Measurements from ENCODE around the gene OVCH1.

The OVCH1 gene, protein sequence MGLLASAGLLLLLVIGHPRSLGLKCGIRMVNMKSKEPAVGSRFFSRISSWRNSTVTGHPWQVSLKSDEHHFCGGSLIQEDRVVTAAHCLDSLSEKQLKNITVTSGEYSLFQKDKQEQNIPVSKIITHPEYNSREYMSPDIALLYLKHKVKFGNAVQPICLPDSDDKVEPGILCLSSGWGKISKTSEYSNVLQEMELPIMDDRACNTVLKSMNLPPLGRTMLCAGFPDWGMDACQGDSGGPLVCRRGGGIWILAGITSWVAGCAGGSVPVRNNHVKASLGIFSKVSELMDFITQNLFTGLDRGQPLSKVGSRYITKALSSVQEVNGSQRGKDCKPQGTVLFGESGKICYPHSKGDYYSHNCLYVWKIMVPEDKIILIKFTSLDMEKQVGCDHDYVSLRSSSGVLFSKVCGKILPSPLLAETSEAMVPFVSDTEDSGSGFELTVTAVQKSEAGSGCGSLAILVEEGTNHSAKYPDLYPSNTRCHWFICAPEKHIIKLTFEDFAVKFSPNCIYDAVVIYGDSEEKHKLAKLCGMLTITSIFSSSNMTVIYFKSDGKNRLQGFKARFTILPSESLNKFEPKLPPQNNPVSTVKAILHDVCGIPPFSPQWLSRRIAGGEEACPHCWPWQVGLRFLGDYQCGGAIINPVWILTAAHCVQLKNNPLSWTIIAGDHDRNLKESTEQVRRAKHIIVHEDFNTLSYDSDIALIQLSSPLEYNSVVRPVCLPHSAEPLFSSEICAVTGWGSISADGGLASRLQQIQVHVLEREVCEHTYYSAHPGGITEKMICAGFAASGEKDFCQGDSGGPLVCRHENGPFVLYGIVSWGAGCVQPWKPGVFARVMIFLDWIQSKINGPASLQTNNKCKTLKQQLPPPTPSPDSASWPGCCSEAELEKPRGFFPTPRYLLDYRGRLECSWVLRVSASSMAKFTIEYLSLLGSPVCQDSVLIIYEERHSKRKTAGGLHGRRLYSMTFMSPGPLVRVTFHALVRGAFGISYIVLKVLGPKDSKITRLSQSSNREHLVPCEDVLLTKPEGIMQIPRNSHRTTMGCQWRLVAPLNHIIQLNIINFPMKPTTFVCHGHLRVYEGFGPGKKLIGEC

GRCh38 chr12:29497588-29497987 is at the start of gene OVCH1:
Gene OVCH1 (minus strand): TSS chr12:29497686. CDS start chr12:29497686, 0 bp downstream.
- no peak for DNase-seq

- no peak for DNase-seq
Measured at GRCh38 chr12:29547151-29547632, 49.7 kb upstream of the OVCH1 start.

- no peak for DNase-seq
Measured at GRCh38 chr12:29546000-29546399, 48.5 kb upstream of the OVCH1 start.

DNA sequence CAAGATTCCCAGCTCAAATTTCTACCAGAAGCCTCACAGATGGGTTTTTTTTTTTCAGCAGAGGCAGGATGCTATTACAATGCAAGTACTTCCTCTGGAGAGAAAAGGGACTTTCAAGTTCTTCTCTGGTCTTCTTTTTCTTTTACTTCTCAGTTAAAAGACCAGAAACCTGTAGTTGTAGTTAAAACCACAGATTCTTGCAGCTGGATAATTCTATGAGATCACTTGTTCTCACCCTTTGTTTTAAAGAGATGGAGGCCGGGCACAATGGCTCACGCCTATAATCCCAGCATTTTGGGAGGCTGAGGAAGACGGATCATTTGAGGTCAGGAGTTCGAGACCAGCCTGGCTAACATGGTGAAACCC is 47.6 kb upstream of the OVCH1 start:
- no peak for DNase-seq

DNA sequence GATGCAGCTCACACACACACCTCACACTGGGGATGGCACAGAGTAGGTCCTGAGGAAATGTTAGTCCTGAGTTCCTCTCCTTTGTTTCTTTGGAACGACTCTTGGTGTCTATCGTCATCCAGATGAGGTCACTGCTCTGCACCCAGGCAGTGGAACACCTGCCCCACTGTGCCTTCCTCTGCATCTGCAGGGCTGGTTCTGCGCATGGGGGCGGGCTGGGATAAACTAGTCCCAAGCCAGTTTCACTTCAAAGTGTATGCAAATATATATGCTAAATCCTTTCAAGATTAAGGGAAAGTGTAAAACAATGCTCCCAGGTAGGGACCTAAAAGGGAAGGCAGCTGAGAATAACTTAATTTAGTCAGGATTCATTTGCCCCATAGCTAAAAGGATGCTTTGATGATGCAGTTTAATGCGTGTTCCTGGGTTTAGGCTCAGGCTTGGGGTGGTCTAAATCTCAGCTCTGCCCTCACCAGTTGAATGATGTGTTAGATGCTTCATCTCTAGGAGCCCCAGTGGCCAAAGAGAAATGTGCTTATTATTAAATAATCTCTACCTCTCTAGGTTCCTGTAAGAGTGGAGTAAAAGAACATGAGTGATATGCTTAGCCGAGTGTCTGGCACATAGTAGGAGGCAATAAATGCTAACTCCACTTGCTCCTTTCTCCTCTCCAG is 47.1 kb upstream of the OVCH1 start:
- no peak for DNase-seq

DNA sequence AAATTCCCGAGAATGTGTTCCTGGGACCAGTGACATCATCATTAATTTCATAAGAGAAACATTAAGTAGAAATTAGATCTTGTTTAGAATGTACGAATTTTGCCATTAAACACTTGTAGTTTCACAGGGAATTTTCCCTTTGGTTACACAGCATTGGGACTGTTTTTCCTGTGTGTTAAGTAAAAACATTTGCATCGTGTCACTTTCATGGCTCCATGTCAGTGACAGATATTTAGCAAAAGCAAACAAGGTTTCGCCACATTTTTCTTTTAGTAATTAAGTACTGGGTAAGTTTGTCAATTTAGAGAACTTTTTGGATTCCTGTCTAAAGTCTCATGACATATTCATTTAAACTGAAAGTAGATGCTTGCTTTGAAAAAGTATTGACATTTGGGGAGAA is 45.5 kb upstream of the OVCH1 start:
- no peak for DNase-seq

GRCh38 chr12:29537298-29537697 is 39.8 kb upstream of the OVCH1 start:
- DNase-seq, result no peak

DNA sequence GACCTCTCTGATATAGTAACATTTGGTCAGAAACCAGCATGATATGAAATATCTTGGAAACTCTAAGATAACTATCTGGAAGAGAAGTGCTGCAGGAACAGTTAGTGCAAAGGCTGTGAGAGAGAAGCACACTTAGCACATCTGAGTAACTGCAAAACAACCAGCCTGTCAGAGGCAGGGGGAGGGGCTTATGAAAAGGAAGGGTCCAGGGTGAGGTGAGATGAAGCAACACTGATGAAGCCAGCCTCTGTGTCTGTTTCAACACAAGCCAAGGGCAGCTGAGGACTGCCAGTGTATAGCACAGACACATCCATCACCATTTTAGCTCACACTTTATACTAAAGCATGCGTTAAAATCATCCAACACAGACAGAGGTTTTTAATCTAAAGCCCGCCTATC is 37.4 kb upstream of the OVCH1 start:
- DNase-seq, result no peak

DNA sequence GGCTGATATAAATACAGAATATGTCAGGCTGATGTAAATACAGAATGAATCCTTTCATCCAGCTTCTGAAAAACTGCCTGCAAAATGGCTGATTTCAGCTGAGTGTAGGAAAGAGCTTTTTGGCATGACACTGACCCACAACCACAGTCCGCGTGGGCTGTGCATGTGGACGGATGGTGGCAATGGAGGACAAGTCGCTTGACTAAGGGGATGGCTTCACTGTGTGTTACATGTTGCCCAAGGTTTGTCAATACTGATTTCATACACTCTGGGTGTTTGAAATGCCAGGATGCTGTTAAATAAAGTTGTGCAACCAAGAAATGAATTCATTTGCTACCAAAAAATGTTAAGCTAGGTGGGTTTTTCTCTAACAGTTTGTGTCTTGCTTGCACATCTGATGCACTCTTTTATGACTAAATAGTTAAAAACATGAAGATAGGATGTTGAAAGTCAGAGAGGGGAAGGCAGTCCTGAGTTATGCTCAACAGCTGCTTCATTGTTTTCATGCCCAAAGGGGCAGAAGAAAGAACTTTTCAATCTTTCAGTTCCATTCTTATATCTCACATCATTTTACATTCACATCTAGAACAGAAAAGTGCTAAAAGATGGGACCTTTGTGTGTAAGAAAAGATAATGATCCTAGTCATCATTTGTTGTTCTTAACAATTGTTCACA is 36.5 kb upstream of the OVCH1 start:
- no peak for DNase-seq

- DNase-seq, result no peak
Measured at GRCh38 chr12:29531471-29531870, 34.0 kb upstream of the OVCH1 start.

GRCh38 chr12:29530436-29530835 is 33.0 kb upstream of the OVCH1 start:
- DNase-seq, result no peak

DNA sequence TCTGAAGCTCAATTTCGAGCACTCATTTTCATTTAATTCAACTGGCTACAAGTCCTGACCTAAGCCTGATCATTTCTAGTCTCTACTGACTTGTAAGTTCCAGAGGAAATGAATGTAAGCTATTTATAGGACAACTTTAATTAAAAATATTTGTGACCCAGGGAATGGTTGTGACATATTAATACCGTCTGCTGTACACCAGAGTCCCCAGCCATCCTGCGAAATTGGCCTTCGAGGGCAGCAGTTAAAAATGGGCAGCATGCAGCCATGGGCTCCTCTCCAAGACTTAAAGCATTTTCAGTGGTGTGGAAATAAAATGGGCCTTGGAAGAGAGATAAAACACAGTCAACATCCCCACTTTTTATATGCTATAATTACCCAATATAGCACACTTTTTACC is 30.7 kb upstream of the OVCH1 start:
- no peak for DNase-seq

GRCh38 chr12:29521951-29522350 is 24.5 kb upstream of the OVCH1 start:
- no peak for DNase-seq

DNA sequence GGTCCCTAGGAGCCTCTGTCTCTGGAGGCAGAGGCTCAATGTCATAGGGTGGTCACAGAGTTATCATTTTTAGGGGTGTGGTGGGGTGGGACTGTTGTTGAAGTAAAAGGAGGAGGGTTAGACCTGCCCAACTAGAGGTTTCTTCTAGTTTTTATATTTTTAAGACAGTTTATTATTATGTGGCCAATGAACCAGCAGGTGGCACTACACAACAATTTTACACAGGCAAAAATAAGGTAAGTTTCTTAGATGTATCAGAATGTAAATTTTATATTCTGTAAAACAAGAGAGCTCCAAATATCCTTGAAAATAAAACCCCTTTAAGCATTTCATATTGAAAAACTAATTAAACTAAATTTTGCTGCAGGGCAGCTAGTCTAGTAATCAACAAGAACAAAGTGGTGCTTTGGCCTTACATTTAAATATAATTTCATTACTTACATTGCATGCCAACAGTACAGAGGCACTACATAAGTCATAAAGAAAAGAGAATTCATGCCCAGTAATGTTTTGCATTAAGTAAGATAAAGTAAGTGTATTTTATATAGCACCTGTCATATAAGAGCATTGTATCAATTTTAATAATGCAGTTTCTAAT is 22.2 kb upstream of the OVCH1 start:
- DNase-seq, result peak; percentile 53

DNA sequence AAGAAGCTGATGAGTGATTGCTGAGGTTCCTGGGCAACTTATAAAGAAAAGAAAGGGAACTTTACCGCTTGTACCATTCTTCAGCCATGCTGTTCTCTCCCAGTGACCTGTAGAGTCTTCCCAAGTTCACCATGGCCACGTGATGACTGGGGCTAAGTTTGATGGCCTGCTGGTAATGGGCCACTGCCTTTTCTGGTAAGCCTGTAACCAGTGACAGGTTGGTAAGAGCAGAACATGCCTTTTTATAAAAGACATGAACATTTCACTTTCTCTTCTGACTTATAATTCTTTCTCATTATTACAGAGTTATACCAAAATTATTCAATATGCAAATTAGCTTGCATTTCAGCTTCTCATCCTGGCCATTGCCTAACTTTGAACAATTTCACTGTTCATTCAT is 20.9 kb upstream of the OVCH1 start:
- no peak for DNase-seq

DNA sequence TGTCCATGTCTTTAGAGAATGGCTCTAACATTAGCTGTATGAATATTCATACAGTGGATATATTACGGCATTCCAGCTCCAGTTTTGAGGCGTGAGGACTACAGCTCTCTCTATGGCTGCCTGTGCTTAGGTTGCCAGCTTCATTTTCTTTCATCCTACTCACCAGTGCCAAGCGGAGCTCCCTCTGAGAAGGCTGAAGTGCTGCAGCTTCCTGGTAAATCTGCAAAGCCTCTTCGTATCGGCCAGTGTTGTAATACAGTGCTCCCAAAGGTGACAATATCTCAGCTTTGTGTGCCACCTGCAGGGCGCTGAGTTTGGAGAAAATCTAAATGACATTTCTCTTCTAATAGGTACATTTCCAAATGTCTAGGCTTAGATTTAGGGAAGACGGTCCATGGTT is 19.8 kb upstream of the OVCH1 start:
- no peak for DNase-seq

GRCh38 chr12:29516431-29516875 is 19.0 kb upstream of the OVCH1 start:
- no peak for DNase-seq

- DNase-seq, result no peak
Measured at GRCh38 chr12:29510591-29511185, 13.2 kb upstream of the OVCH1 start.

DNA sequence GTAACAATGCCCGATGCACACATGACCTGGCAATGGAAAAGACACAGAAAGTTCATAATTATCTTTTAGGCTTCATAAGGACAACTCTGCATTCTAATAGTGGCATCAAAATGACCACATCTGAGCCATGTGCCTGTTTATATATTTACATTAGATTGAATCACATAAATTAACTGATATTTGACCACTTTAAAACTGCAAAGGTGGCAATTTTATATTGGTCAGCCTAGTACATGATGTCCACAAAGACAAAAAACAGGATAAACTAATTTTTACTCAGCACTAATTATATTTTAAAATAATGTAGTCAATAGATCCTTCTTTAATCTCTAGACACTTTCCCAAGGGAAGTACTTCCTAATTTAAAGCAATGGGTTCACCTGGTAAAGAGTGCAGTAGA is 12.0 kb upstream of the OVCH1 start:
- no peak for DNase-seq

DNA sequence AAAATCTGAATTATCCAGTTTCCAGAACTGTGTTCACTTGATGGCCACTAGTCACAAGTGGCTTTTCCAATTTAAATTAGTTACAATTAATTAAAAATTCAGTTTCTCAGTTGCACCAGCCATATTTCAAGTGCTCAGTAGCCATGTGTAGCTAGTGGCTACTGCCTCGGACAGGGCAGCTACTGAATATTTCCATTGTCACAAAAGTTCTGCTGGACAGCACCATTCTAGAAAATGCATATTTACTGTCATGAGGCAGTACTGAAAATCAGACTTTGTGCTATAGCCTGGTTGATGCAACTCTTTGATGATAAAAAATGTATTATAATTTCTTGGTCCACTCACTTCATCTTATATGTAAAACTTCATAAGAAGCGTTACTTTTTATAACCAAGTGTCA is 11.5 kb upstream of the OVCH1 start:
- no peak for DNase-seq

- DNase-seq, result no peak
Measured at GRCh38 chr12:29505122-29505521, 7.6 kb upstream of the OVCH1 start.

DNA sequence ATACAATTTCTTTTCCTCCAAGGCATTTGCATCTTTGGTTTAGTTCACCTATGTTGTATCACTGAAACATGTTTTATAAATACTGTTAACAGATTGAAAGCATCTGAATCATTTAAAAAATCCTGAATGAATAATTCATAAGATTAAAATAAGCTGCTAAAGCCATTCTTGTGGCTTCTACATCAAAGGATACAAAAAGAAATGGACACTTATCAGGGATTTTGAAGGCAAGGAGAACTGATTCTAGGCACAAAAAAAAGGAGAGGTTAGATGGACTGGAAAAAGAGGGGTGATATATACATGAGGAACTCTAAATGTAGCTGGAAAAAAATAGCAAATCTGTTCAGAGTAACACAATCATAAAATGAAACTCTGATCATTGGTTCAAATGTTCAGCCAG is 5.8 kb upstream of the OVCH1 start:
- DNase-seq, result no peak
